ENCODE measurements around the gene RASSF8. TPM values are rescaled to one million over a fixed set of nuclear protein-coding genes. Genes with fewer than 3 reads are reported as not detected.
"Not testable (repeated sequence)": the region's sequence is repeated elsewhere in the genome, so short reads cannot be mapped to it uniquely, and the experiment has no call there.

RASSF8 gene
- total and polyA plus RNA-seq, 2 donors (not counting 3 experiments of a cell fraction or from before 2014, with no cell fraction given), result 11.1 to 59.3 TPM

GRCh38 chr12:26056335-26056734, 97.9 kb downstream of the RASSF8 start:
- peaks cover 26% of the 10 kb centered on the region for H3K79me2 ChIP-seq (ENCODE audit: control insufficient read depth, insufficient read depth, low read length)
- H3K9me3 ChIP-seq (replicated peaks; ENCODE audit: control insufficient read depth, insufficient read depth, low read length), result no peaks in the 10 kb centered on the region
- FAIRE-seq (peak; percentile 85), DNase-seq (ENCODE audit: low read depth, low spot score) (peak; percentile 93)
- H3K27ac ChIP-seq (ENCODE audit: insufficient read depth, low read depth, low read length), result peak overlapping the region; percentile 32
- no TSS peak for BruUV-seq (replicated peaks)
- H3K36me3 ChIP-seq (ENCODE audit: control insufficient read depth in 2 of 2, extremely low read depth in 1 of 2, insufficient read depth in 2 of 2, low read length in 2 of 2), result no peaks in the 10 kb centered on the region
- H3K9me1 ChIP-seq (replicated peaks; ENCODE audit: control insufficient read depth, extremely low read depth, insufficient read depth, low read length), result no peaks in the 10 kb centered on the region
- ChIA-PET POLR2A (no interaction called here), CTCF (interaction anchor here (0.7 to 1.7 kb wide), 12 partner anchors 9 to 623 kb away, joined by 3 to 5 read pairs (median 4); no protein-coding TSS in a partner anchor)
- H3K4me3 ChIP-seq (replicated peaks in 1 of 3; ENCODE audit: insufficient read depth in 1 of 3, low read depth in 1 of 3, low read length in 3 of 3), result no peak overlapping the region
- H3K4me2 ChIP-seq (ENCODE audit: insufficient read depth, low read length), result peak overlapping the region; percentile 16
- intact Hi-C loops (cut with micrococcal nuclease) (no loop called here), dilution Hi-C loops (cut with MboI; ENCODE audit: extremely low pct_ligation_motif_present, low sequenced_read_pairs) (no loop called here)
- no peaks in the 10 kb centered on the region for H4K20me1 ChIP-seq (replicated peaks; ENCODE audit: control insufficient read depth, extremely low read depth, insufficient read depth, low read length)
- H3K27me3 ChIP-seq (ENCODE audit: control insufficient read depth in 2 of 2, insufficient read depth in 2 of 2, low read length in 2 of 2), result no peaks in the 10 kb centered on the region
- peak; percentile 84 for TF ChIP-seq JUN (IDR thresholded peaks at IDR 0.05; ENCODE audit: borderline replicate concordance, insufficient read depth, insufficient read length, low read depth)
- TF ChIP-seq FOS (IDR thresholded peaks at IDR 0.05; ENCODE audit: borderline replicate concordance, insufficient read depth, low read length), result peak; percentile 82
- TF ChIP-seq POLR2AphosphoS5 (IDR thresholded peaks at IDR 0.05; ENCODE audit: insufficient read depth, low read depth, low read length), result peak; percentile 24
- no peak for TF ChIP-seq EZH2 (IDR thresholded peaks at IDR 0.05; ENCODE audit: borderline replicate concordance, low read depth, low read length, severe bottlenecking)
- TF ChIP-seq GATA2 (IDR thresholded peaks at IDR 0.05; ENCODE audit: insufficient read depth, insufficient read length, low read depth, low read length), result no peak
- no peak for TF ChIP-seq CTCF (IDR thresholded peaks at IDR 0.05; ENCODE audit: extremely low read depth in 1 of 2, insufficient read depth in 1 of 2, low read depth in 1 of 2, low read length in 2 of 2)
- H3K9ac ChIP-seq (replicated peaks; ENCODE audit: extremely low read depth, insufficient read depth, low read length), result no peak overlapping the region
- H3K4me1 ChIP-seq (ENCODE audit: control insufficient read depth, extremely low read depth, insufficient read depth, low read length), result peaks cover 29% of the 10 kb centered on the region
- H2AFZ ChIP-seq (ENCODE audit: low read depth, low read length), result no peak overlapping the region

GRCh38 chr12:26057271-26057670, 98.8 kb downstream of the RASSF8 start:
- H3K9me3 ChIP-seq (replicated peaks; ENCODE audit: control insufficient read depth, insufficient read depth, low read length); H2AFZ ChIP-seq (ENCODE audit: low read depth, low read length); H3K4me3 ChIP-seq (replicated peaks in 1 of 3; ENCODE audit: insufficient read depth in 1 of 3, low read depth in 1 of 3, low read length in 3 of 3); H3K4me2 ChIP-seq (ENCODE audit: insufficient read depth, low read length); H3K27me3 ChIP-seq (ENCODE audit: control insufficient read depth in 2 of 2, insufficient read depth in 2 of 2, low read length in 2 of 2); POLR2A ChIA-PET; H4K20me1 ChIP-seq (replicated peaks; ENCODE audit: control insufficient read depth, extremely low read depth, insufficient read depth, low read length); BruUV-seq (replicated peaks); DNase-seq (ENCODE audit: low read depth, low spot score); H3K9ac ChIP-seq (replicated peaks; ENCODE audit: extremely low read depth, insufficient read depth, low read length); H3K27ac ChIP-seq (ENCODE audit: insufficient read depth, low read depth, low read length); intact Hi-C loops (cut with micrococcal nuclease); H3K9me1 ChIP-seq (replicated peaks; ENCODE audit: control insufficient read depth, extremely low read depth, insufficient read depth, low read length); dilution Hi-C loops (cut with MboI; ENCODE audit: extremely low pct_ligation_motif_present, low sequenced_read_pairs); H3K36me3 ChIP-seq (ENCODE audit: control insufficient read depth in 2 of 2, extremely low read depth in 1 of 2, insufficient read depth in 2 of 2, low read length in 2 of 2); FAIRE-seq: not testable (repeated sequence)
- H3K4me1 ChIP-seq (ENCODE audit: control insufficient read depth, extremely low read depth, insufficient read depth, low read length), result peaks cover 29% of the 10 kb centered on the region
- CTCF ChIA-PET, result interaction anchor here (1.3 to 1.6 kb wide), 3 partner anchors 13 to 621 kb away, joined by 4 to 5 read pairs (median 4); no protein-coding TSS in a partner anchor
- peaks cover 21% of the 10 kb centered on the region for H3K79me2 ChIP-seq (ENCODE audit: control insufficient read depth, insufficient read depth, low read length)

Data from endothelial cell of umbilical vein (primary cell).